HepG2 (cell line): Measurements from ENCODE around the gene AASDHPPT. TPM values are rescaled to one million over a fixed set of nuclear protein-coding genes. Genes with fewer than 3 reads are reported as not detected.

ENCODE experiments used
- CREB3 ChIP-seq: sonication (generic); formaldehyde crosslinking; IDR thresholded peaks from 2 replicates; pipeline ENCODE4 v1.5.0; 2020; ENCODE audit warnings: missing genetic modification reagents
- EHMT2 ChIP-seq: fragments of 200-600 bp; sonication (generic); IDR thresholded peaks from 2 replicates; pipeline ENCODE4 v1.7.0; 2017; ENCODE audit warnings: antibody characterized with exemption, low read depth, low read length, borderline replicate concordance
- IRF9 ChIP-seq: sonication (generic); formaldehyde crosslinking; IDR thresholded peaks from 2 replicates; pipeline ENCODE4 v1.8.0; 2022; ENCODE audit warnings: missing genetic modification reagents, mild to moderate bottlenecking, borderline replicate concordance
- MAFG ChIP-seq: sonication (generic); formaldehyde crosslinking; IDR thresholded peaks from 2 replicates; pipeline ENCODE4 v1.5.1; 2020; ENCODE audit warnings: mild to moderate bottlenecking, missing genetic modification reagents
- NFKB2 ChIP-seq: sonication (generic); formaldehyde crosslinking; IDR thresholded peaks from 2 replicates; pipeline ENCODE4 v1.4.0; 2020; ENCODE audit warnings: missing genetic modification reagents, borderline replicate concordance
- SAP130 ChIP-seq: IDR thresholded peaks from 2 replicates; pipeline ENCODE4 v1.6.1; 2016; ENCODE audit warnings: low read depth
- SOX6 ChIP-seq, 2 experiments: fragments of 450-650 bp in 1 of 2; sonication (generic) in 1 of 2; formaldehyde crosslinking in 1 of 2; IDR thresholded peaks; 2 replicates each; pipeline versions ENCODE4 v1.4.0 to v1.6.1; 2017 to 2020; ENCODE audit warnings: antibody characterized with exemption in 1 of 2, mild to moderate bottlenecking in 1 of 2, missing genetic modification reagents in 1 of 2
- SP140L ChIP-seq: sonication (generic); formaldehyde crosslinking; IDR thresholded peaks from 2 replicates; pipeline ENCODE4 v1.4.0; 2020; ENCODE audit warnings: missing genetic modification reagents, borderline replicate concordance
- SPEN ChIP-seq: sonication (generic); formaldehyde crosslinking; IDR thresholded peaks from 2 replicates; pipeline ENCODE4 v1.5.1; 2020; ENCODE audit warnings: low read depth, mild to moderate bottlenecking, missing genetic modification reagents
- THAP11 ChIP-seq: IDR thresholded peaks from 2 replicates; pipeline ENCODE4 v1.6.1; 2016; ENCODE audit warnings: missing biosample characterization, missing genetic modification reagents
- ZBED4 ChIP-seq: sonication (generic); formaldehyde crosslinking; IDR thresholded peaks from 2 replicates; pipeline ENCODE4 v1.4.0; 2020; ENCODE audit warnings: missing genetic modification reagents, borderline replicate concordance
- ZNF274 ChIP-seq: sonication (generic); formaldehyde crosslinking; IDR thresholded peaks from 2 replicates; pipeline ENCODE4 v1.5.1; 2020; ENCODE audit warnings: mild to moderate bottlenecking, missing genetic modification reagents
- ZNF598 ChIP-seq: sonication (generic); formaldehyde crosslinking; IDR thresholded peaks from 2 replicates; pipeline ENCODE4 v1.5.1; 2020; ENCODE audit warnings: mild to moderate bottlenecking, missing genetic modification reagents, borderline replicate concordance
- ZSCAN31 ChIP-seq: sonication (generic); formaldehyde crosslinking; IDR thresholded peaks from 2 replicates; pipeline ENCODE4 v1.5.0; 2020; ENCODE audit warnings: low read depth, mild to moderate bottlenecking, missing genetic modification reagents
- polyA plus RNA-seq, 8 experiments: library from polyadenylated mRNA; depleted of rRNA in 3 of 8; stranded (reverse) in 7 of 8; unstranded in 1 of 8; fragments of >200 nt; fragmentation: Illumina TruSeq in 4 of 8; extraction: Trizol in 4 of 8; gene quantifications; 2 replicates each; pipeline versions ENCODE4 v1.2.1 to v1.2.3, GENCODE V29; 2011 to 2016; ENCODE audit warnings: low read depth in 4 of 8, missing spikeins in 1 of 8, mixed read lengths in 1 of 8; ENCODE audit not compliant: insufficient read depth in 1 of 8
- total RNA-seq, 5 experiments: library from RNA; depleted of rRNA; stranded (reverse); fragments of >200 nt; fragmentation: Illumina TruSeq; extraction: Trizol; gene quantifications; 2 replicates each; pipeline ENCODE4 v1.2.3, GENCODE V29; 2016; ENCODE audit warnings: low read depth in 1 of 5
- TF ChIP-seq, protein P1 (sequence below): sonication (generic); formaldehyde crosslinking; IDR thresholded peaks from 2 replicates; pipeline ENCODE4 v1.4.0; 2020; ENCODE audit warnings: missing genetic modification reagents; ENCODE audit errors: not compliant biosample characterization
- TF ChIP-seq, protein P2 (sequence below): IDR thresholded peaks from 2 replicates; pipeline ENCODE4 v1.6.1; 2016; ENCODE audit warnings: missing compliant biosample characterization, missing genetic modification reagents, borderline replicate concordance

The AASDHPPT gene
- total and polyA plus RNA-seq, 2 of the 13 experiments (the other 11 are each of a cell fraction or from before 2014, with no cell fraction given), result 20.2 to 43.7 TPM

GRCh38 chr11:106077609-106078455 is at the start of gene AASDHPPT (continued):
- TF ChIP-seq ZBED4 (CRISPR knock-in tag), result peak; percentile 38; the same call in 1 of the 2 replicates
- TF ChIP-seq ZNF274 (CRISPR knock-in tag), result 0 out of 2 replicates have a peak, but pooled peaks have one; percentile 12
- no peak for TF ChIP-seq SOX6 (IDR thresholded peaks at IDR 0.05)
- 0 out of 2 replicates have a peak, but pooled peaks have one; percentile 1 for TF ChIP-seq SOX6 (CRISPR knock-in tag; IDR thresholded peaks at IDR 0.05)
- peak; percentile 76 for TF ChIP-seq SAP130 (CRISPR knock-in tag)
- TF ChIP-seq NFKB2, result peak; percentile 52; the same call in 1 of the 2 replicates
- TF ChIP-seq, protein P1, sequence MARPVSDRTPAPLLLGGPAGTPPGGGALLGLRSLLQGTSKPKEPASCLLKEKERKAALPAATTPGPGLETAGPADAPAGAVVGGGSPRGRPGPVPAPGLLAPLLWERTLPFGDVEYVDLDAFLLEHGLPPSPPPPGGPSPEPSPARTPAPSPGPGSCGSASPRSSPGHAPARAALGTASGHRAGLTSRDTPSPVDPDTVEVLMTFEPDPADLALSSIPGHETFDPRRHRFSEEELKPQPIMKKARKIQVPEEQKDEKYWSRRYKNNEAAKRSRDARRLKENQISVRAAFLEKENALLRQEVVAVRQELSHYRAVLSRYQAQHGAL, result no peak
- 0 out of 2 replicates have a peak, but pooled peaks have one; percentile 79 for TF ChIP-seq ZSCAN31
- 0 out of 2 replicates have a peak, but pooled peaks have one; percentile 58 for TF ChIP-seq CREB3
- peak; percentile 90 for TF ChIP-seq SPEN (CRISPR knock-in tag)
- peak; percentile 62 for TF ChIP-seq THAP11 (CRISPR knock-in tag)
- TF ChIP-seq EHMT2, result no peak
- TF ChIP-seq ZNF598 (CRISPR knock-in tag), result peak; percentile 83; the same call in 1 of the 2 replicates
- TF ChIP-seq, protein P2, sequence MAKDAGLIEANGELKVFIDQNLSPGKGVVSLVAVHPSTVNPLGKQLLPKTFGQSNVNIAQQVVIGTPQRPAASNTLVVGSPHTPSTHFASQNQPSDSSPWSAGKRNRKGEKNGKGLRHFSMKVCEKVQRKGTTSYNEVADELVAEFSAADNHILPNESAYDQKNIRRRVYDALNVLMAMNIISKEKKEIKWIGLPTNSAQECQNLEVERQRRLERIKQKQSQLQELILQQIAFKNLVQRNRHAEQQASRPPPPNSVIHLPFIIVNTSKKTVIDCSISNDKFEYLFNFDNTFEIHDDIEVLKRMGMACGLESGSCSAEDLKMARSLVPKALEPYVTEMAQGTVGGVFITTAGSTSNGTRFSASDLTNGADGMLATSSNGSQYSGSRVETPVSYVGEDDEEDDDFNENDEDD (CRISPR knock-in tag), result peak; percentile 57; the same call in 1 of the 2 replicates
- TF ChIP-seq SP140L (CRISPR knock-in tag), result peak; percentile 84
- no peak for TF ChIP-seq MAFG
- TF ChIP-seq IRF9, result peak; percentile 90; the same call in 1 of the 2 replicates
